GM18520 (cell line): ENCODE measurements around the gene AP2B1.
"Not testable (repeated sequence)": the region's sequence is repeated elsewhere in the genome, so short reads cannot be mapped to it uniquely, and the experiment has no call there.

Experiments
- ATAC-seq: cut with Tn5 transposase; IDR thresholded peaks from one replicate; pipeline ENCODE4 v1.9.1; 2021; ENCODE audit not compliant: unreplicated experiment

The AP2B1 gene

GRCh38 chr17:35745749-35746320 is 158.7 kb downstream of the AP2B1 start:
- no peak for ATAC-seq

GRCh38 chr17:35747540-35748017 is 160.5 kb downstream of the AP2B1 start:
- ATAC-seq = no peak

GRCh38 chr17:35748341-35748841 is 161.3 kb downstream of the AP2B1 start:
- ATAC-seq = no peak

- ATAC-seq = no peak
Measured at GRCh38 chr17:35748979-35749378, 161.9 kb downstream of the AP2B1 start.

- ATAC-seq = no peak
Measured at GRCh38 chr17:35749560-35750412, 162.7 kb downstream of the AP2B1 start.

- ATAC-seq = no peak
Measured at GRCh38 chr17:35750526-35751395, 163.6 kb downstream of the AP2B1 start.

GRCh38 chr17:35751541-35751940 is 164.4 kb downstream of the AP2B1 start:
- ATAC-seq = not testable (repeated sequence)

- no peak for ATAC-seq
Measured at GRCh38 chr17:35752471-35752870, 165.3 kb downstream of the AP2B1 start.

GRCh38 chr17:35752945-35753764 is 166.0 kb downstream of the AP2B1 start, which contains the start of gene GAS2L2:
Gene GAS2L2 (minus strand): TSS chr17:35753239. CDS start chr17:35752850, 389 bp downstream.
- ATAC-seq = no peak

GRCh38 chr17:35757243-35757642 is 170.1 kb downstream of the AP2B1 start:
- ATAC-seq = no peak

GRCh38 chr17:35760587-35760986 is 173.5 kb downstream of the AP2B1 start, which contains the start of gene C17orf50:
Gene C17orf50 (plus strand): TSS chr17:35760887. CDS start chr17:35760942, 55 bp downstream.
- ATAC-seq = no peak

GRCh38 chr17:35761601-35762000 is 174.5 kb downstream of the AP2B1 start:
- ATAC-seq = no peak

- ATAC-seq = no peak
Measured at GRCh38 chr17:35763767-35764122, 176.6 kb downstream of the AP2B1 start.

- peak; percentile 75 for ATAC-seq
Measured at GRCh38 chr17:35764123-35764991, 177.2 kb downstream of the AP2B1 start.

- ATAC-seq = no peak
Measured at GRCh38 chr17:35765086-35765710, 178.1 kb downstream of the AP2B1 start.

GRCh38 chr17:35765756-35766488 is 178.8 kb downstream of the AP2B1 start:
- no peak for ATAC-seq

- no peak for ATAC-seq
Measured at GRCh38 chr17:35766489-35766877, 179.4 kb downstream of the AP2B1 start.

GRCh38 chr17:35766903-35767510 is 179.9 kb downstream of the AP2B1 start:
- ATAC-seq = no peak
